ENCODE measurements around the gene FAM151B. TPM values are rescaled to one million over a fixed set of nuclear protein-coding genes. Genes with fewer than 3 reads are reported as not detected.

FAM151B gene
- total and polyA plus RNA-seq, 2 experiments from 2014 or later = 2.6 to 7.8 TPM

DNA sequence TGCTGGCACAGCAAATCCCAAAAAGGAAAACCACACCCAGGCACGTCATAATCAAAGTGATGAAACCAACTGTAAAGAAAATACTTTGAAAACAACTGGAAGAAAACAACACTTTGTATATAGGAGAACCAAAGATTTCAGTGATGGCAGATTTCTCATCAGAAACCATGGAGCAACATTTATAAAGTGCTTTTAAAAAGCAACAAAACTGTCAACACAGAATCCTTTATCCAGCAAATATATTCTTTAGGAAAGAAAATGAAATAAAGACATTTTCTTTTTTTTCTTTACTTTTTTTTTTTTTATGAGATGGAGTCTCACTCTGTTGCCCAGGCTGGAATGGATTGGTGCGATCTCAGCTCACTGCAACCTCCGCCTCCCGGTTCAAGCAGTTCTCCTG is 5.3 kb upstream of the FAM151B start:
- Histone ChIP-seq H3K9me3 (ENCODE audit: low read depth) (no peaks in the 10 kb centered on the region), H3K27ac (no peak overlapping the region), H3K9me2 (ENCODE audit: insufficient read depth) (no peaks in the 10 kb centered on the region), H3K27me3 (replicated peaks; ENCODE audit: insufficient read depth) (no peaks in the 10 kb centered on the region), H3K4me2 (ENCODE audit: unreplicated experiment) (no peak overlapping the region), H4K20me1 (ENCODE audit: insufficient read depth) (no peaks in the 10 kb centered on the region), H3K4me3 (no peak overlapping the region), H3F3A (ENCODE audit: insufficient read depth) (peaks cover 10% of the 10 kb centered on the region; the same call in 1 of the 2 replicates), H2AFZ (no peak overlapping the region), H3K4me1 (ENCODE audit: insufficient read depth) (0 out of 2 replicates have a peak, but pooled peaks cover 8% of the 10 kb centered on the region), H3K9ac (no peak overlapping the region), H3K79me2 (ENCODE audit: insufficient read depth) (no peaks in the 10 kb centered on the region), H3K36me3 (ENCODE audit: low read depth) (peaks cover 17% of the 10 kb centered on the region; the same call in 1 of the 2 replicates)
- no peak for DNase-seq
- TF ChIP-seq EZH2 (IDR thresholded peaks at IDR 0.05; ENCODE audit: insufficient read depth, poor library complexity, severe bottlenecking) = no peak
- TF ChIP-seq EZH2phosphoT487 (IDR thresholded peaks at IDR 0.05; ENCODE audit: insufficient read depth, low read depth) = no peak
- WGBS, 2 experiments (ENCODE audit: low coverage in 1 of 2, low lambda C conversion rate in 2 of 2, missing lambda C conversion rate in 2 of 2) = 71 to 72% methylated on average over 4 of the region's 4 CpGs
- in situ Hi-C loops (cut with MboI) = no loop called here

DNA sequence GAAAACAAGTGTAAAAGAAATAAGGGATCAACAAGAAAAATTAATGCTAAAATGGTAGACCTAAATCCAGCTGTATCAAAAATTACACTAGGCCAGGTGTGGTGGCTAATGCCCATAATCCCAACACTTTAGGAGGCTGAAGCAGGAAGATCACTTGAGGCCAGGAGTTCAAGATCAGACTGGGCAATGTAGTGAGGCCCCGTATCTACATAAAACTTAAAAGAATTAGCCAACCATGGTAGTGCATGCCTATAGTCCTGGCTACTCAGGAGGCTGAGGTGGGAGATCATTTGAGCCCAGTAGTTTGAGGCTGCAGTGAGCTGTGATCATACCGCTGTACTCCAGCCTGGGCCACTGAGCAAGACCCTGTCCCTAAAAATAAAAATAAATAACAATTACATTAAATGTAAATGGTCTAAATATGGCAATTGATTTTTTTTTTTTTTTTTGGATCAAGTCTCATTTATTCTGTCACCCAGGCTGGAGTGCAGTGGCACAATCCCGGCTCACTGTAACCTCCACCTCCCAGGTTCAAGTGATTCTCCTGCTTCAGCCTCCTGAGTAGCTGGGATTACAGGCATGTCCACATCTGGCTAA is 4.2 kb upstream of the FAM151B start:
- Histone ChIP-seq H3K9me3 (ENCODE audit: low read depth) (no peaks in the 10 kb centered on the region), H3K27ac (no peak overlapping the region), H3K36me3 (ENCODE audit: low read depth) (peaks cover 13% of the 10 kb centered on the region; the same call in 1 of the 2 replicates), H3K27me3 (replicated peaks; ENCODE audit: insufficient read depth) (no peaks in the 10 kb centered on the region), H3F3A (ENCODE audit: insufficient read depth) (peaks cover 10% of the 10 kb centered on the region; the same call in 1 of the 2 replicates), H3K79me2 (ENCODE audit: insufficient read depth) (no peaks in the 10 kb centered on the region), H2AFZ (no peak overlapping the region), H3K4me1 (ENCODE audit: insufficient read depth) (peaks cover 10% of the 10 kb centered on the region; the same call in 1 of the 2 replicates), H3K4me2 (ENCODE audit: unreplicated experiment) (no peak overlapping the region), H4K20me1 (ENCODE audit: insufficient read depth) (no peaks in the 10 kb centered on the region), H3K4me3 (no peak overlapping the region), H3K9me2 (ENCODE audit: insufficient read depth) (no peaks in the 10 kb centered on the region), H3K9ac (no peak overlapping the region)
- in situ Hi-C loops (cut with MboI) = no loop called here
- 96% methylated on average over 3 of the region's 3 CpGs for WGBS, 2 experiments (ENCODE audit: low coverage in 1 of 2, low lambda C conversion rate in 2 of 2, missing lambda C conversion rate in 2 of 2)
- TF ChIP-seq EZH2 (IDR thresholded peaks at IDR 0.05; ENCODE audit: insufficient read depth, poor library complexity, severe bottlenecking) (no peak), EZH2phosphoT487 (IDR thresholded peaks at IDR 0.05; ENCODE audit: insufficient read depth, low read depth) (no peak)
- DNase-seq = no peak

DNA sequence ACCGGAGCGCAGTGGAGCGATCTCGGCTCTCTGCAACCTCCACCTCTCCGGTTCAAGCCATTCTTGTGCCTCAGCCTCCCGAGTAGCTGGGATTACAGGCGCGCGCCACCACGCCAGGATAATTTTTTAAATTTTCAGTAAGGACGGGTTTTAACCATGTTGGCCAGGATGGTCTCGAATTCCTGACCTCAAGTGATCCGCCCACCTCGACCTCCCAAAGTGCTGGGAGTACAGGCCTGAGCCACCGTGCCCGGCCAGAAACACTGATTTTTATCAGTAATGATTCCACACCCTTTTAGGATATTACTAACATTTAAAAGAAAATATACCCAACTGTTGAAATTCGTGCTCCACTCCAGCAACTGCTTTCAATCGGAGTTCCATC is 464 bp upstream of the FAM151B start:
- Histone ChIP-seq H3K4me1 (ENCODE audit: insufficient read depth) (peaks cover 13% of the 10 kb centered on the region; the same call in 1 of the 2 replicates), H3K27ac (peak overlapping the region; percentile 66), H3K9me2 (ENCODE audit: insufficient read depth) (no peaks in the 10 kb centered on the region), H3K9me3 (ENCODE audit: low read depth) (no peaks in the 10 kb centered on the region), H3F3A (ENCODE audit: insufficient read depth) (peaks cover 10% of the 10 kb centered on the region; the same call in 1 of the 2 replicates), H3K27me3 (replicated peaks; ENCODE audit: insufficient read depth) (no peaks in the 10 kb centered on the region), H3K4me3 (peak overlapping the region; percentile 82), H3K9ac (peak overlapping the region; percentile 82), H4K20me1 (ENCODE audit: insufficient read depth) (no peaks in the 10 kb centered on the region), H3K4me2 (ENCODE audit: unreplicated experiment) (peak overlapping the region; percentile 83), H3K79me2 (ENCODE audit: insufficient read depth) (0 out of 2 replicates have a peak, but pooled peaks cover 11% of the 10 kb centered on the region), H3K36me3 (ENCODE audit: low read depth) (peaks cover 11% of the 10 kb centered on the region; the same call in 1 of the 2 replicates), H2AFZ (peak overlapping the region; percentile 90)
- 27 to 38% methylated on average over 18 of the region's 18 CpGs for WGBS, 2 experiments (ENCODE audit: low coverage in 1 of 2, low lambda C conversion rate in 2 of 2, missing lambda C conversion rate in 2 of 2)
- TF ChIP-seq EZH2 (IDR thresholded peaks at IDR 0.05; ENCODE audit: insufficient read depth, poor library complexity, severe bottlenecking) (no peak), EZH2phosphoT487 (IDR thresholded peaks at IDR 0.05; ENCODE audit: insufficient read depth, low read depth) (no peak)
- no peak for DNase-seq
- in situ Hi-C loops (cut with MboI) = no loop called here

DNA sequence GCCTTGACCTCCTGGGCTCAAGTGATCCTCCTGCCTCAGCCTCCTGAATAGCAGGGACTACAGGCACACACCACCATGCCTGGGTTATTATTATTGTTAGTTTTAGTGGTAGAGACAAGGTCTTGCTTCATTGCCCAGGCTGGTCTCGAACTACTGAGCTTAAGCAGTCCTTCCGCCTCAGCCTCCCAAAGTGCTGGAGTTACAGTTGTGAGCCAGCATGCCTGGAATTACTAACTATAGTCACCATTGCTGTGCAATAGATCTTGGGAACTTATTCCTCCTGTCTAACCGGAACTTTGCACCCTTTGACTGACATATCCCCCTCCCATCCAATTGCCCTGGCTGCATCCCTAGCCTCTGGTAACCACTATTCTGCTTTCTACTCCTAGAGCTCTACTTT is 3.4 kb downstream of the FAM151B start:
- in situ Hi-C loops (cut with MboI) = loop anchor here (10.0 kb wide), 1 partner anchor 184 kb away; no protein-coding TSS in a partner anchor
- no peaks in the 10 kb centered on the region for H3K9me2 ChIP-seq (ENCODE audit: insufficient read depth)
- WGBS, 2 experiments (ENCODE audit: low coverage in 1 of 2, low lambda C conversion rate in 2 of 2, missing lambda C conversion rate in 2 of 2) = 92 to 97% methylated on average over 3 of the region's 3 CpGs

More for the DNA sequence above, 3.4 kb downstream of the FAM151B start:
- H3K4me2 ChIP-seq (ENCODE audit: unreplicated experiment) = no peak overlapping the region
- 0 out of 2 replicates have a peak, but pooled peaks cover 11% of the 10 kb centered on the region for H3K79me2 ChIP-seq (ENCODE audit: insufficient read depth)
- no peak for TF ChIP-seq EZH2phosphoT487 (IDR thresholded peaks at IDR 0.05; ENCODE audit: insufficient read depth, low read depth)
- no peak for TF ChIP-seq EZH2 (IDR thresholded peaks at IDR 0.05; ENCODE audit: insufficient read depth, poor library complexity, severe bottlenecking)
- peaks cover 13% of the 10 kb centered on the region; the same call in 1 of the 2 replicates for H3K4me1 ChIP-seq (ENCODE audit: insufficient read depth)
- H4K20me1 ChIP-seq (ENCODE audit: insufficient read depth) = no peaks in the 10 kb centered on the region
- no peak overlapping the region for H3K27ac ChIP-seq
- no peak overlapping the region for H2AFZ ChIP-seq
- peaks cover 8% of the 10 kb centered on the region; the same call in 1 of the 2 replicates for H3F3A ChIP-seq (ENCODE audit: insufficient read depth)
- no peak for DNase-seq
- no peak overlapping the region for H3K9ac ChIP-seq
- H3K4me3 ChIP-seq = no peak overlapping the region
- no peaks in the 10 kb centered on the region for H3K9me3 ChIP-seq (ENCODE audit: low read depth)
- no peaks in the 10 kb centered on the region for H3K36me3 ChIP-seq (ENCODE audit: low read depth)
- no peaks in the 10 kb centered on the region for H3K27me3 ChIP-seq (replicated peaks; ENCODE audit: insufficient read depth)
